SU-DHL-6 (cell line): ENCODE data around the gene SDR39U1.

ENCODE experiments used
- EZH2phosphoT487 ChIP-seq: fragments of 200-600 bp; sonication (generic), shearing (Covaris generic); conservative IDR thresholded peaks from 2 replicates; pipeline ENCODE4 v1.6.1; 2018; ENCODE audit warnings: mild to moderate bottlenecking, antibody characterized with exemption, low read length, moderate library complexity, mixed read lengths
- TF ChIP-seq, protein P1 (sequence below): fragments of 200-600 bp; sonication (generic); IDR thresholded peaks from one replicate; pipeline ENCODE4 v1.5.1; 2017; ENCODE audit warnings: antibody characterized with exemption, mild to moderate bottlenecking, low read length, moderate library complexity; ENCODE audit not compliant: insufficient read depth, poor library complexity, severe bottlenecking

DNA sequence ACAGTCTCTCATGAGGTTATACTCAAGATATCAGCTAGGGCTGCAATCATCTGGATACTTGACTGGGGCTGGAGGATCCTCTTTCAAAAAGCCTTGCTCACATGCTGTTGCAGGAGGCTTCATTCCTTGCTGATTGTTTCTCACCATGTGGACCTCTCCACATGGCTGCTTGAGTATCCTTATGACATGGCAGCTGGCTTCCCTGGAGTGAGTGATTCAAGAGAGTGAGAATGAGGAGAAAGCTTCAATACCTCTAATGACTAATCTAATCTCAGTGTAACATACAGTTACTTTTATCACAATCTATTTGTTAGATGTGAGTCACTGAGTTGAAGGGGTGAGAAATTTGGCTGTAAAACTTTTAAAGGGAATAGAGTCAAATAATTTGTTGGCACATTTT is 14.4 kb upstream of the SDR39U1 start:
- TF ChIP-seq, protein P1, sequence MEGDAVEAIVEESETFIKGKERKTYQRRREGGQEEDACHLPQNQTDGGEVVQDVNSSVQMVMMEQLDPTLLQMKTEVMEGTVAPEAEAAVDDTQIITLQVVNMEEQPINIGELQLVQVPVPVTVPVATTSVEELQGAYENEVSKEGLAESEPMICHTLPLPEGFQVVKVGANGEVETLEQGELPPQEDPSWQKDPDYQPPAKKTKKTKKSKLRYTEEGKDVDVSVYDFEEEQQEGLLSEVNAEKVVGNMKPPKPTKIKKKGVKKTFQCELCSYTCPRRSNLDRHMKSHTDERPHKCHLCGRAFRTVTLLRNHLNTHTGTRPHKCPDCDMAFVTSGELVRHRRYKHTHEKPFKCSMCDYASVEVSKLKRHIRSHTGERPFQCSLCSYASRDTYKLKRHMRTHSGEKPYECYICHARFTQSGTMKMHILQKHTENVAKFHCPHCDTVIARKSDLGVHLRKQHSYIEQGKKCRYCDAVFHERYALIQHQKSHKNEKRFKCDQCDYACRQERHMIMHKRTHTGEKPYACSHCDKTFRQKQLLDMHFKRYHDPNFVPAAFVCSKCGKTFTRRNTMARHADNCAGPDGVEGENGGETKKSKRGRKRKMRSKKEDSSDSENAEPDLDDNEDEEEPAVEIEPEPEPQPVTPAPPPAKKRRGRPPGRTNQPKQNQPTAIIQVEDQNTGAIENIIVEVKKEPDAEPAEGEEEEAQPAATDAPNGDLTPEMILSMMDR: no peak
- no peak for TF ChIP-seq EZH2phosphoT487
